Activated CD4-positive, alpha-beta T cell treated with anti-CD3 and anti-CD28 coated beads, Interleukin-2, Interleukin-6, amounts not matched to agents 100 ng/mL and 50 ng/mL, durations not matched to agents 16 hours and 8 hours (primary cell): ENCODE data around the gene EYA3.
"Not testable (repeated sequence)": the region's sequence is repeated elsewhere in the genome, so short reads cannot be mapped to it uniquely, and the experiment has no call there.

Experiments
- DNase-seq: peaks from one replicate; pipeline ENCODE4 v3.0.0-alpha.2; 2020

The EYA3 gene

GRCh38 chr1:28027238-28027637, 61.2 kb downstream of the EYA3 start:
- no peak for DNase-seq

DNA sequence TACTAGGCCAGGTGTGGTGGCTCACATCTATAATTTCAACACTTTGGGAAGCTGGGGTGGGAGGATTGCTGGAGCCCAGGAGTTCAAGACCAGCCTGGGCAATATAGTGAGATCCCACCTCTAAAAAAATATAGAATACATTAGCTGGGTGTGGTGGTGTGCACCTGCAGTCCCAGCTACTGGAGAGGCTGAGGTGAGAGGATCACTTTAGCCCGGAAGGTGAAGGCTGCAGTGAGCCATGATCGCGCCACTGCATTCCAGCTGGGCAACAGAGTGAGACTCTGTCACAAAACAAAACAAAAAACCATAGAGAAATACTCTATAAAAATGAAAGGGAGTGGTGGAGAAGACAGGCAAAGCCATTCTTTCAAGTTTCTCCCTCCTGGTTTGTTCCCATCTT, 62.1 kb downstream of the EYA3 start:
- no peak for DNase-seq

- DNase-seq, result peak; percentile 57
Measured at GRCh38 chr1:28021064-28021463, 67.3 kb downstream of the EYA3 start.

- no peak for DNase-seq
Measured at GRCh38 chr1:28010969-28011368, 77.4 kb downstream of the EYA3 start.

DNA sequence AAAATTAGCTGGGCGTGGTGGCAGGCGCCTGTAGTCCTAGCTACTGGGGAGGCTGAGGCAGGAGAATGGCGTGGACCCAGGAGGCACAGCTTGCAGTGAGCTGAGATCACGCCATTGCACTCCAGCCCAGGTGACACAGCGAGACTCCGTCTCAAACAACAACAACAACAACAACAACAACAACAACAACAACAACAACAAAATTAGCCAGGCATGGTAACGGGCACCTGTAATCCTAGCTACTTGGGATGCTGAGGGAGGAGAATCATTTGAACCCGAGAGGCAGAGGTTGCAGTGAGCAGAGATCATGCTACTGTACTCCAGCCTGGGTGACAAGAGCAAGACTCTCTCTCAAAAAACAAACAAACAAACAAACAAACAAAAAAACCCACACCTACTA, 85.3 kb downstream of the EYA3 start:
- not testable (repeated sequence) for DNase-seq

DNA sequence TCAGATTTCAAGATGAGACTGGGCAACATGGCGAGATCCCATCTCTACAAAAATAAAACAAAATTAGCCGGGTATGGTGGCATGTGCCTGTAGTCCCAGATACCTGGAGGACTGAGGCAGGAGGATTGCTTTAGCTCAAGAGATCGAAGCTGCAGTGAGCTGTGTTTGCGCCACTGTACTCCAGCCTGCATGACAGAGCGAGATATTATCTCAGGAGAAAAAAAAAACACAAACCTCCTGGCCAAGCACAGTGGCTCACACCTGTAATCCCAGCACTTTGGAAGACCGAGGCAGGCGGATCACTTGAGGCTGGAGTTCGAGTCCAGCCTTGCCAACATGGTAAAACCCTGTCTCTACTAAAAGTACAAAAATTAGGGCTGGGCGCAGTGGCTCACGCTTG, 85.8 kb downstream of the EYA3 start:
- DNase-seq, result no peak

- DNase-seq, result no peak
Measured at GRCh38 chr1:27999055-27999454, 89.4 kb downstream of the EYA3 start.

DNA sequence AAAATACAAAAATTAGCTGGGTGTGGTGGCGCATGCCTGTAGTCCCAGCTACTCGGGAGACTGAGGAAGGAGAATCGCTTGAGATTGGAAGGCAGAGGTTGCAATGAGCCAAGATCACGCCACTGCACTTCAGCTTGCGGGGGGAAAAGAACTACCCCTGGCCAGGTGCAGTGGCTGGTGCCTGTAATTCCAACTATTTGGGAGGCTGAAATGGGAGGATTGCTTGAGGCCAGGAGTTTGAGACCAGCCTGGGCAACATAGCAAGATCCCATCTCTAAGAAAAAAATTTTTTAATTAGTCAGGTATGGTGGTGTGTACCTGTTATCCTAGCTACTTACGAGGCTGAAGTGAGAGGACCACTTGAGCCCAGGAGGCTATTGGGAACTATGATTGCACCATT, 93.9 kb downstream of the EYA3 start:
- not testable (repeated sequence) for DNase-seq

- DNase-seq, result no peak
Measured at GRCh38 chr1:27994060-27994459, 94.3 kb downstream of the EYA3 start.

DNA sequence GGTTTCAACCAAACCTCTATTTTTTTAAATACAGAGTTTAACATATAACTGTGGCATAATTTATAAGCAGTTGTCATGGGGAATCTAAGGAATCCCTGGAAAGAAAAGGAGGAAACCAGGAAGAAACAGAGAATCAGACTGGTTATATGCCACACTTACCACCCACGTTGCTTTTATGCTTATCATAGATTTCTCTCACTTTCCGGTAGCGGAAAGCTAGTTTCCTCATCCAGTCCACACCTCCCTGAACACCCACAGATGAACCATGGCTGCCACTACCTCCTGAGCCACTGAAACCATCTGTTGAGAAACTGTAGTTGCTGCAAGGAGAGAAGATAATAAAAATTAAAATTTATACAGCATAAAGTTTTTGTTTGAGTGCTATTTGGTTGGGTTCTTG, 95.2 kb downstream of the EYA3 start:
- DNase-seq, result peak; percentile 45

GRCh38 chr1:27992276-27992675, 96.1 kb downstream of the EYA3 start:
- DNase-seq, result peak; percentile 67

- DNase-seq, result no peak
Measured at GRCh38 chr1:27990920-27991537, 97.4 kb downstream of the EYA3 start.

DNA sequence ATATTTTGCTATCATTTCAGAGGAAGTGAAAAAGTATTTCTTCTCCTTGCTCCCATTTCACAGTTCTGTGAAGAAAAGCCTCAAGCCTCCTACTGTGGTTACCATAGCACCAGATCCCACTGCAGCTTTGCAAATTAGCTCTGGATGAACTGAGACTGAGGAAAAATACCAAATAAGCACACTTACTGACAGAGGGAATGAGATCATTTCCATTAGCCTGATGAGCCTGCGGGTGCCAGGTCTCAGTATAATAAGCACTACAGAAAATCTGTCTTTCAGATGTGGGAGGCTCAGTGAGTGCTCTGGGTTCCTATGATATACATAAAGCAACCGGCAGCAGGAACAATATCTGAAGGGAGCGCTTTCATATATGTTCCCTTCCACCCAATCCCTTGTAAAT, 107.3 kb downstream of the EYA3 start:
- DNase-seq, result no peak

DNA sequence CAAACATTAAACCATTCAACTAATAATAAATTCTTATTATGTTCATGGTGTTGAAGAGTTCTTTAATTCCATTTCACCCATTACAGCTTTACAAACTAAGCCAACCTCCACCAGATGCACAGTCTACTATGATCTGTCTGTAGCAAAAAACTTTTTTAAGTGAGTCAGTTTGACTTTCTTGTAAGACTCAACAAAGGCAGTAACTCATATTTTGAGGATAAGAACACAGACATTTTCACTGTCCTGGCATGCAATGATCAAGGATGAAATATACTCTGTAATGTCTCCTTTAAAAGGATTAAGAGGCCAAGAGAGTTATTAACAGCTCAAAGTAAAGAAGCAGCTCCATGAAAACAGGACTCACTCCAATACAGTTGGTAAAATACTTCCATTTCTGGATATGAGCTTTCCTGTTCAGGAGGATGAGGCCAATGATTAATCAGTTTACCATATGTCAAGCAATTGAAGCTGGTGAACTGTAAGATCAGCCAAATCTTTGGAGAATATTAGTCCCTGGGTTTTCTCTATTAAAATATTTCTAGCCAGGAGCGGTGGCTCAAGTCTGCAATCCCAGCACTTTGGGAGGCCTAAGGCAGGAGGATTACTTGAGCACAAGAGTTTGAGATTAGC, 108.1 kb downstream of the EYA3 start:
- DNase-seq, result no peak

DNA sequence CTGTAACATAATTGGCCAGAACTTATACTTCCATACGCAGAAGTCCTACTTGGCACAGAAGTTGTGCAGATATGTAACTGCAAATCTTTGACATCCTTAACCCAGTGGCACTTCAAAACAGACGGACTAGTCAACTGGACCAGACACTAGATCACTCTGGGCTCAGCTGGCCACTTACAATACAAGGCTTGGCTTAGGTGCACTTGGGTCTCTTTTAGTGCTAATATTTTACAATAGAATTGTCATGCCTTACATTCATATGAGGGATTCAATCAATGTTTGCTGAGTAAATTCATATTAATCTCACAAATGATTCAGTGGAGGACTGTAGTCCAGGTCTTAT, 108.6 kb downstream of the EYA3 start:
- no peak for DNase-seq

DNA sequence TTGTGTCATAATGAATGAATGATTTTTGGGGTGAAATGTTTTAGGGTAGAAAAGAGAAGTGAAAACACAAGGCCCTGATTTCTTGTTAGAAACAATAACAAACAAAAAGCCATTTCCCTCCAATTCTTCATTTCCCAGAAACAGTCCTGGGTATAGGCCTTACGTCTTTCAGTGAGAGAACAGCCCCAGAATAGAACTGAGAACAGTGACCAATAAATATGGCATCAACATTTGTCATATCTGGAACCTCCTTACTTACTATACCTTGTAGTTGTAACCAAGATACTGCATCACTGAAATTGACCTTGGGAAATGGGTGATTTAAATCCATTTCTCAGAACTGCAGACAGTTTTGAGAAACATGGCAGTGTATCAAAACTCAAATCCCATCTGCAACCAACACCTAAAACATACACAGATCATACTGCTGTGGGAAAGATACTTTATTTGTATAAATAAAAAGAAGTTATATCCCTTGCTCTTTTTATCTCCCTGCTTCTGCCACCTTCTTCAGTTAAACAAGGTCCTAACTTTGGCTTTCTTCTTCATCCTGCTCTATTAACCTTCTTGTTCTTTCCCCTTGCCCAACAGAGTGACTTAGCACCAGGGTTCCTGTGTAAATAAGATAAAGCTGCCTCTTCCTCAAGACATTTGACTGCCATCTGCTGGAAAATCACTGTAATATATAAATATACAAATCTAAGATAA, 109.1 kb downstream of the EYA3 start:
- peak; percentile 47 for DNase-seq

DNA sequence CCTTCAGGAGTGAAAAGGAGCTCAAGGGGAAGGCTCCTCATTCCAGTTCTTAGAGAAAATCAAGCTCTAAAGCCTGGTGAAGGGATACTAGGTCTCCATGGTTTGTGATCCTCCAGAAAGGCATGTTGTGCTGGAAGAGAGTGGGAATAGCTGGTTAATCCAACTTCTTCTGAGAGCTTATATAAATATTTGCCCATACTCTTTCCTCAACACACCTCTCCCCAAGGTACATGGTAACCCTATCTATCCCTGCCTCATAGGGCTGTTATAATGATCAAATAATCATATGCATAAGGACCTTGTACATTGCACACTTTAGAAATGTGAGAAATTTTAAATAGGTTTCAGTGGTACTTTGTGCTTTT, 114.0 kb downstream of the EYA3 start:
- no peak for DNase-seq

DNA sequence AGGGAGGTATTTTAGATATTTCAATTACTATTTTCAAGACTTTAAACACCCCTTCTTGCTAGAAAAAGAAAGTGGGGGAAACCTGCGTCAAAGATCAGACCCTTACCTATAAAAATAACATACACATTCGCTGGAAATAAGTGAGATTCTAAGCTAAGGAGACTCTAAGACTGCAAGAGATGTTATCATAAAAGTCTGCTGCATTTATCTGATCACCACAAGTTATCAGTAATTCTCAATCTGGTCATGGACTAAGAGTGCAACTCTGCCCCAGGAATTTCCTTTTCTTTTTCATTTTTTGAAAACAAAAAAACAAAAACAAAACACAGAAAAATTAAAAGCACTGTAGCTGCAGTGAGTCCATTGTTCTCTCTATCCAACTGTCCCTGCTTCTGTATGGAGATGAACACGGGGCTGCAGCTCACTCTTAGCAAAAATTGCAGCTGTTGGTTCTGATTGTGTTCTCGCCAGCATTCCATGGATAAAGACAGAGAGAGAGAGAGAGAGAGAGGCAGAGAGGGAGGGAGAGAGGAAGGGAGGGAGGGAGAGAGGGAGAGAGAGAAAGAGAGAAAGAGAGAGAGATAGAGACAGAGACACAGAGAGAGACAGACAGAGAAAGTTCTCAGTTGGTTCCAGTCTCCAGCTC, 114.5 kb downstream of the EYA3 start:
- no peak for DNase-seq

- DNase-seq, result no peak
Measured at GRCh38 chr1:27972141-27972540, 116.3 kb downstream of the EYA3 start.

- DNase-seq, result no peak
Measured at GRCh38 chr1:27971674-27972073, 116.7 kb downstream of the EYA3 start.

- DNase-seq, result no peak
Measured at GRCh38 chr1:27970401-27970800, 118.0 kb downstream of the EYA3 start.

DNA sequence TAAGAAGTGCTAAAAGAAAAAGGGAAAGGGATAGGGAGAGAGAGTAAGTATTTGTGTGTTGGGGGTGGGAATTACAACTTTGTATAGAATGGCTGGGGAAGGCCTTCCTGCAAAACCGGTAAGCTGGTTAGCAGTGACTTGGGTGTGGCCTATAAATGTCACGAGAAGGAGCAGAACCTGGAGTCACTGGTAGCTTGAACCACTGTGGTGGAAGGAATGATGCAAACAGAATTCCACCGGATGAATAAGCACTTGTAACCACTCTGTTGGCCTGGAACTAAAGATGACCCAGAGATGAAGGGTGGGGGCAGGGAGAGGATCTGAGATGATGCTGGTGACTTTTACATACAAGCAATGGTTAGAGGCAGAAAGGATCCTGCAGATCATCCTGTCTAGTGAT, 119.7 kb downstream of the EYA3 start:
- peak; percentile 20 for DNase-seq

DNA sequence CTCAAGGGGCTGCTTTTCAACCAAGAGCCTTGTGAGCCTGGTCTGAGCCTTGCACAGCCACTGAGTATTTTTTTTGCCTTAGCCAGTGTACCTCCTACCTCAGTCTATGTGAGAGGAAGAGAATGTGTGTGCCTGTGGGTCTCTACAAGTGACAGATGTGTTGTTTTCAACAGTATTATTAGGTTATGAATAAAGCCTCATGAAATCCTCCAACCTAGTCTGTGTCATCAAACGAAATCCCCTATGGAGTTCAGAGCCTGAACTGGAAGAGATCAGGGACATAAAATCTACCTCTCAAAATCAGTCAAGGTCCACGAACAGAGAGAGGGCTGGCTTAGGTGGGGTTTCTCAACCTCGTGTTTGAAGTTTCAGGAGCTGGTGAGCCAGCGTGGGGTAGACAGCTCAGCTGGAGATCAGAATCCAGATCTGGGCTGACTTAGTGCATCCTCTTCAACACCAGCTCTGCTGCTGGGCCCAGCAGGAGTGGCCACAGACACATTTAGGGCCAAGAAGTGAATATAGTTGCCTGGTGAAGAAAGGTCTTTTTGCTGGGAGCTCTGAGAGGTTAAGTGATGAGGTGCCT, 120.4 kb downstream of the EYA3 start:
- no peak for DNase-seq
